Uterus (tissue), 2 donors: ENCODE measurements around the gene PNPT1.

Experiments used
- CTCF ChIP-seq, 4 experiments: fragments of 200-600 bp in 2 of 4; fragments of 450-650 bp in 2 of 4; sonication (generic) in 2 of 4; IDR thresholded peaks; one replicate each; pipeline ENCODE4 v1.5.1; 2016 to 2019; ENCODE audit warnings: antibody characterized with exemption in 4 of 4, mild to moderate bottlenecking in 2 of 4, moderate library complexity in 1 of 4
- POLR2A ChIP-seq, 2 donors: fragments of 450-650 bp; IDR thresholded peaks; one replicate each; pipeline ENCODE4 v1.6.1; 2016; ENCODE audit warnings: antibody characterized with exemption in 2 of 2, mild to moderate bottlenecking in 1 of 2, moderate library complexity in 1 of 2

DNA sequence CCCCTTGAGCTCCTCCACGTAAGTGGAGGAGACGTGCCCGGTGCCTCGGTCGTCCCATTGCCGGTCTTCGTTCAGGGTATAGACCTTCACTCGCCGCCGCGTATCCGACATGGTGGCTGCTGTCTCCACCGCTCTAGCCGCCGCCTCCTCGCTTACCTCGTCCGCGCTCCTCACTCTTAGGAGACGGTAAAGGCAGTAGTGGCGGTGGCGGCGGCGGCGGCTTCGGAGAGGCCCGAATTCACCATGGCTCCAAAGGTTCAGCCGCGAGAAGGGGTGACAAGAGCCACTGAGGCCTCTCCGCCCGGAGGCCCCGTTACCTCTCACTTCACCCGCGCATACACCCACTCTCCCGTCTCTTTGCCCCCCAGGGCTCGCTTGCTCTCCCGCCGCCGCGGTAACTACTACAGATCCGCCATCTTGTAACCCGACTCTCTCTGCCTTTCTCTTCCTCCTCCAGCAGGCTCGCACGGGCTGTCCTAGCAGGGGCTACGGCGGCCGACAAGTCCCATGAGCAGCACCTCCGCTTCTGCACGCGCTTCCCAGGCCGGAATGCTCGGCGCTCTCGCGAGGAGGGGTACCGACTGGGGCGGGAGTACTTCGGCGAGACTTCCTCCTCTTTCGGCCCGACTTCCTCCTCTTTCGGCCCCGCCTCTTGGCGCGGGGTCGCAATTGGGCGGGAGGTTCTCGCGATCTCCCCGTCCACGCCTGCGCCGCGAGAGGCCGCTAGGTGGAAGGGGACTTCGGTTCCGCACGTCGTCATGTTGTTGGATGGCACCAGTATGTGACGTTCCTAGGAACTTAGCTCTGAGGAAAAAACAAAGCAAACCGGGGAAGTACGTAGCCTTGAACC is 76.2 kb downstream of the PNPT1 start, which contains the start of gene PPP4R3B:
- TF ChIP-seq CTCF (IDR thresholded peaks at IDR 0.05) (peak; percentile 31 to 85 (median 63)), POLR2A (IDR thresholded peaks at IDR 0.05) (peak; percentile 91 to 94)
